K562 (cell line): ENCODE results near the gene ICA1L. TPM values are rescaled to one million over a fixed set of nuclear protein-coding genes. Genes with fewer than 3 reads are reported as not detected.

Experiments
- ATAC-seq: fragments of 200-7000 bp; cut with Tn5 transposase; 3 replicates; pipeline ENCODE4 v1.9.1; 2020; ENCODE audit warnings: moderate library complexity
- BruUV-seq: library from RNA; stranded (reverse); fragments of 400-500 nt; replicated peaks from 2 replicates; lab custom pipeline; 2021; lab: Mats Ljungman, UMichigan
- CTCF ChIA-PET: fragments of 300-600 bp; formaldehyde crosslinking; extraction: SDS; loops from one replicate; lab custom pipeline; 2021; ENCODE audit warnings: low intra/inter-chr PET ratio; lab: Yijun Ruan, JAX
- POLR2A ChIA-PET: fragments of 300-600, 350-650 bp; sonication (Branson Sonifier 250); formaldehyde crosslinking; extraction: SDS; loops from one replicate; lab custom pipeline; 2021; ENCODE audit warnings: antibody characterized with exemption, inconsistent platforms; lab: Yijun Ruan, JAX
- DNase-seq, 4 experiments: peaks; one replicate each; pipeline versions ENCODE4 v3.0.0 to v3.0.0-alpha.2; 2011 to 2018; ENCODE audit warnings: low spot score in 3 of 4, mixed read lengths in 3 of 4; ENCODE audit errors: extremely low read depth in 1 of 4
- FAIRE-seq: peaks from 2 replicates; lab custom pipeline; 2011; peaks lifted over from hg19 to GRCh38; lab: Jason Lieb, UNC
- H2AFZ ChIP-seq: 2 replicates; pipeline ENCODE4 v1.6.0; 2011; ENCODE audit warnings: low read depth, low read length, control low read depth, inconsistent platforms
- H3K27ac ChIP-seq: fragments of 200-600 bp; 3 replicates; pipeline ENCODE4 v1.8.0; 2011; ENCODE audit warnings: low read depth, mild to moderate bottlenecking, control low read depth, inconsistent platforms, low read length, moderate library complexity, mixed read lengths; ENCODE audit errors: extremely low read depth
- H3K27me3 ChIP-seq, 2 experiments: fragments of 300-600 bp in 1 of 2; 2 replicates in 1 of 2; 3 replicates in 1 of 2; pipeline versions ENCODE4 v1.6.0 to v1.8.0; 2011; ENCODE audit warnings: inconsistent platforms in 2 of 2, low read length in 2 of 2, mild to moderate bottlenecking in 1 of 2, mixed read lengths in 1 of 2, moderate library complexity in 1 of 2; ENCODE audit not compliant: control insufficient read depth in 2 of 2, insufficient read depth in 2 of 2
- H3K36me3 ChIP-seq: fragments of 300-600 bp; 3 replicates; pipeline ENCODE4 v1.8.0; 2011; ENCODE audit warnings: mild to moderate bottlenecking, low read length, inconsistent platforms; ENCODE audit not compliant: control insufficient read depth, insufficient read depth
- H3K4me1 ChIP-seq, 2 experiments: fragments of 200-600 bp in 1 of 2; replicated peaks in 1 of 2; 2 replicates in 1 of 2; 3 replicates in 1 of 2; pipeline versions ENCODE4 v1.5.1 to v1.8.0; 2011; ENCODE audit warnings: inconsistent platforms in 2 of 2, low read length in 2 of 2, mild to moderate bottlenecking in 1 of 2, mixed read lengths in 1 of 2, moderate library complexity in 1 of 2; ENCODE audit not compliant: control insufficient read depth in 2 of 2, insufficient read depth in 2 of 2
- H3K4me2 ChIP-seq: 2 replicates; pipeline ENCODE4 v1.6.1; 2011; ENCODE audit warnings: low read length, control low read depth, inconsistent platforms, mixed read lengths; ENCODE audit not compliant: insufficient read depth
- H3K4me3 ChIP-seq: fragments of 200-600 bp; sonication (generic), shearing (Covaris generic); 2 replicates; pipeline ENCODE4 v1.5.1; 2016; ENCODE audit warnings: control low read depth, inconsistent platforms
- H3K79me2 ChIP-seq: fragments of 200-600 bp; 3 replicates; pipeline ENCODE4 v1.8.0; 2011; ENCODE audit warnings: low read length, inconsistent platforms; ENCODE audit not compliant: control insufficient read depth, insufficient read depth
- H3K9ac ChIP-seq, 2 experiments: 2 replicates each; pipeline versions ENCODE4 v1.6.0 to v1.6.1; 2011; ENCODE audit warnings: low read depth in 2 of 2, low read length in 2 of 2, control low read depth in 1 of 2, inconsistent platforms in 1 of 2, mild to moderate bottlenecking in 1 of 2, mixed read lengths in 1 of 2; ENCODE audit not compliant: insufficient read depth in 1 of 2
- H3K9me1 ChIP-seq: one replicate; pipeline ENCODE4 v1.6.0; 2011; ENCODE audit warnings: inconsistent platforms, mild to moderate bottlenecking, low read length, moderate library complexity; ENCODE audit not compliant: control insufficient read depth, insufficient read depth
- H3K9me3 ChIP-seq: replicated peaks from 2 replicates; pipeline ENCODE4 v1.5.1; 2011; ENCODE audit warnings: low read depth, low read length, inconsistent platforms; ENCODE audit not compliant: control insufficient read depth, insufficient read depth
- H4K20me1 ChIP-seq: replicated peaks from 2 replicates; pipeline ENCODE4 v1.6.1; 2011; ENCODE audit warnings: low read length, inconsistent platforms, mixed read lengths; ENCODE audit not compliant: control insufficient read depth, insufficient read depth
- GABPB1 ChIP-seq: sonication (generic); formaldehyde crosslinking; IDR thresholded peaks from 2 replicates; pipeline ENCODE4 v1.8.0; 2022; ENCODE audit warnings: mild to moderate bottlenecking, missing genetic modification reagents
- NFXL1 ChIP-seq: fragments of 450-650 bp; formaldehyde crosslinking; IDR thresholded peaks from 2 replicates; pipeline ENCODE4 v1.4.0; 2021; ENCODE audit warnings: mild to moderate bottlenecking
- NR4A1 ChIP-seq, 2 experiments: fragments of 250-450 bp in 1 of 2; fragments of 450-650 bp in 1 of 2; sonication (Bioruptor Pico) in 1 of 2; IDR thresholded peaks; 2 replicates each; pipeline versions ENCODE4 v1.4.0 to v1.6.1; 2016 to 2020; ENCODE audit warnings: mild to moderate bottlenecking in 2 of 2, missing compliant biosample characterization in 1 of 2, missing genetic modification characterization in 1 of 2, moderate library complexity in 1 of 2
- SUPT5H ChIP-seq: fragments of 450-650 bp; IDR thresholded peaks from 2 replicates; pipeline ENCODE4 v1.6.1; 2016
- ZNF124 ChIP-seq: sonication (generic); formaldehyde crosslinking; IDR thresholded peaks from 2 replicates; pipeline ENCODE4 v1.8.1; 2022; ENCODE audit warnings: missing genetic modification reagents
- WGBS: fragments of 100-300 bp; shearing (Covaris generic); methylation state at CpG from one replicate; pipeline ENCODE4 v1.1.6; 2016; ENCODE audit warnings: low coverage, mixed read lengths; ENCODE audit not compliant: insufficient coverage; ENCODE audit errors: missing lambda C conversion rate; 5-methylcytosine and 5-hydroxymethylcytosine counted together
- in situ Hi-C: fragments of 300-500 bp; cut with MboI; formaldehyde crosslinking; loops from 4 replicates; pipeline ENCODE4 v1.15.0; 2018; ENCODE audit warnings: inconsistent platforms, mixed read lengths
- intact Hi-C: fragments of 100-400 bp; cut with micrococcal nuclease; formaldehyde crosslinking; loops from 2 replicates; pipeline ENCODE4 v1.14.2; 2022
- polyA plus RNA-seq, 8 experiments: library from polyadenylated mRNA; depleted of rRNA in 4 of 8; stranded (reverse) in 5 of 8; unstranded in 3 of 8; fragments of >200 nt; fragmentation: Nextera tagmentation in 2 of 8; fragmentation: Illumina TruSeq in 1 of 8; extraction: Ambion mirVana in 2 of 8; extraction: Trizol in 1 of 8; gene quantifications; 2 replicates each; pipeline versions ENCODE4 v1.2.1 to v1.2.3, GENCODE V29; 2011 to 2014; ENCODE audit warnings: inconsistent platforms in 1 of 8, missing spikeins in 1 of 8
- total RNA-seq, 7 experiments: library from RNA; depleted of rRNA in 6 of 7; stranded (reverse); fragments of >200 nt in 6 of 7; fragmentation: Illumina TruSeq in 2 of 7; extraction: Trizol in 2 of 7; gene quantifications; 2 replicates each; pipeline versions ENCODE4 v1.2.1 to v1.2.3, GENCODE V29; 2011 to 2021; ENCODE audit warnings: low replicate concordance in 1 of 7
- TF ChIP-seq, protein P1 (sequence below), 2 experiments: fragments of 450-650 bp; formaldehyde crosslinking in 1 of 2; IDR thresholded peaks; 2 replicates each; pipeline versions ENCODE4 v1.4.0 to v1.6.1; 2014 to 2020; ENCODE audit warnings: mild to moderate bottlenecking in 2 of 2, borderline replicate concordance in 1 of 2, low read depth in 1 of 2

ICA1L gene
- total and polyA plus RNA-seq, 9 of the 15 experiments (the other 6 are each of a cell fraction or from before 2014, with no cell fraction given): 0.57 to 1.7 (median 1.1) TPM

DNA sequence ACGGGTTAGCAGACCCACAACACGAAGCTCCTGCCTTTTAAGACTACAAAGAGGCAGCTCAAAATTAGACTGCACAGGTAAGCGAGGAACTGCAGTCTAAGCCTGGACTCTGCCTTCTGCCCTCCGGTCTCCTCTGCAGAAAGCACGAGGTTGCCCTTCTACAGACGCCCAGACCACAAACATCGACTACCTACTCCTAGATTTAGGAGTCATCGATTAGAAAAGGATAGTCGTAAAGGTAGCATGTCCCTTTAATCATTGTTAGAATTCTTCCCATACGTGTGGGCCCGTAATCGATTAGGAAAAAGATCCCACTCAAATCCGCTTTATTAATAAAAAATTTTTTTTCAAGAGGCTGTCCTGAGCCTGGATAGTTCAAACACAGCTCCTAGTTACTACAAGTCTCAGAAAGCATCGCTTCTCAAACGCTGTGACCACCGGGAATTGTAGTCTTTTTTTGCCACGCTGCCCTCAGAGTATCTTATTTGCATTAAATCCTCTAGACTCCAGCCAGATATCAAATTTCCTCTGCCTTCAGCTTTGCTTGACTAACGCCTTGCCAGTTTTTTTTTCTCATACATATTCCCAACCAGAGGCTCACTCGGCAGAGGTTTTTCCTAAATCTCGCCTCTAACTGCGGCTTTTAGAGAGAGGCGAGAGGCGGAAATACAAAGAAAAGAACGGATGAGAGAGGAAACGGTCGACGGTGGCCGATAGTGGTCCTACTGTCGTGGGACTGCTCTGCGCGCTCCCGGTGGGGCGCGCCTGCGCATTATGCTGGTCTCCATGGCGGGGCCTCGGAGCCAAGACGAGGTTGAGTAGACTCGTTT lies 40.2 kb upstream of the ICA1L start, which contains the start of the genes CARF and WDR12:
CARF (plus strand) TSS at position 764 of the 830 bp plus-strand sequence. CDS start 29,628 bp downstream, outside the sequence.
WDR12 (minus strand) TSS at position 162 of the 830 bp plus-strand sequence. CDS start 197 bp downstream, outside the sequence.
- intact Hi-C loops (loop anchor here (2.0 to 5.0 kb wide), 2 partner anchors 56 to 103 kb away; partner anchors contain the start of gene NBEAL1), in situ Hi-C loops (no loop called here)
- DNase-seq (peak; percentile 74 to 92 (median 80)), FAIRE-seq (no peak), ATAC-seq (peak; percentile 79)
- peak within 1 kb of the TSS; percentile 93 for H3K27ac ChIP-seq
- H3K9me1 ChIP-seq: no peaks in the 10 kb centered on the region
- H3K79me2 ChIP-seq: peaks cover 55% of the 10 kb centered on the region
- peaks cover 0 to 5% of the 10 kb centered on the region in 2 experiments; a peak in 2 of 5 replicates for H3K4me1 ChIP-seq
- H3K9ac ChIP-seq: peak within 1 kb of the TSS; percentile 93 to 95
- POLR2A ChIA-PET: no interaction called here
- H4K20me1 ChIP-seq: no peaks in the 10 kb centered on the region
- 0% methylated on average over 26 of the region's 39 CpGs for WGBS
- BruUV-seq: no TSS peak
- H3K4me3 ChIP-seq: peak within 1 kb of the TSS; percentile 69
- H2AFZ ChIP-seq: peak within 1 kb of the TSS; percentile 94
- no peaks in the 10 kb centered on the region for H3K27me3 ChIP-seq
- H3K36me3 ChIP-seq: peaks cover 19% of the 10 kb centered on the region; the same call in 2 of the 3 replicates
- peak within 1 kb of the TSS; percentile 98 for H3K4me2 ChIP-seq
- H3K9me3 ChIP-seq: no peaks in the 10 kb centered on the region
- CTCF ChIA-PET: no interaction called here
- TF ChIP-seq, protein P1, sequence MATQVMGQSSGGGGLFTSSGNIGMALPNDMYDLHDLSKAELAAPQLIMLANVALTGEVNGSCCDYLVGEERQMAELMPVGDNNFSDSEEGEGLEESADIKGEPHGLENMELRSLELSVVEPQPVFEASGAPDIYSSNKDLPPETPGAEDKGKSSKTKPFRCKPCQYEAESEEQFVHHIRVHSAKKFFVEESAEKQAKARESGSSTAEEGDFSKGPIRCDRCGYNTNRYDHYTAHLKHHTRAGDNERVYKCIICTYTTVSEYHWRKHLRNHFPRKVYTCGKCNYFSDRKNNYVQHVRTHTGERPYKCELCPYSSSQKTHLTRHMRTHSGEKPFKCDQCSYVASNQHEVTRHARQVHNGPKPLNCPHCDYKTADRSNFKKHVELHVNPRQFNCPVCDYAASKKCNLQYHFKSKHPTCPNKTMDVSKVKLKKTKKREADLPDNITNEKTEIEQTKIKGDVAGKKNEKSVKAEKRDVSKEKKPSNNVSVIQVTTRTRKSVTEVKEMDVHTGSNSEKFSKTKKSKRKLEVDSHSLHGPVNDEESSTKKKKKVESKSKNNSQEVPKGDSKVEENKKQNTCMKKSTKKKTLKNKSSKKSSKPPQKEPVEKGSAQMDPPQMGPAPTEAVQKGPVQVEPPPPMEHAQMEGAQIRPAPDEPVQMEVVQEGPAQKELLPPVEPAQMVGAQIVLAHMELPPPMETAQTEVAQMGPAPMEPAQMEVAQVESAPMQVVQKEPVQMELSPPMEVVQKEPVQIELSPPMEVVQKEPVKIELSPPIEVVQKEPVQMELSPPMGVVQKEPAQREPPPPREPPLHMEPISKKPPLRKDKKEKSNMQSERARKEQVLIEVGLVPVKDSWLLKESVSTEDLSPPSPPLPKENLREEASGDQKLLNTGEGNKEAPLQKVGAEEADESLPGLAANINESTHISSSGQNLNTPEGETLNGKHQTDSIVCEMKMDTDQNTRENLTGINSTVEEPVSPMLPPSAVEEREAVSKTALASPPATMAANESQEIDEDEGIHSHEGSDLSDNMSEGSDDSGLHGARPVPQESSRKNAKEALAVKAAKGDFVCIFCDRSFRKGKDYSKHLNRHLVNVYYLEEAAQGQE (IDR thresholded peaks at IDR 0.05; ENCODE audit: borderline replicate concordance): peak; percentile 93
- TF ChIP-seq, protein P1 (CRISPR knock-in tag; IDR thresholded peaks at IDR 0.05; ENCODE audit: low read depth): no peak
- 0 out of 2 replicates have a peak, but pooled peaks have one; percentile 28 for TF ChIP-seq GABPB1
- TF ChIP-seq NFXL1 (CRISPR knock-in tag): no peak
- peak; percentile 62 for TF ChIP-seq SUPT5H
- TF ChIP-seq ZNF124: no peak
- TF ChIP-seq NR4A1 (CRISPR knock-in tag; IDR thresholded peaks at IDR 0.05): no peak
- TF ChIP-seq NR4A1 (tag; IDR thresholded peaks at IDR 0.05): no peak
